HL-60 (cell line): Measurements from ENCODE around the gene GSTM2.

Source experiments
- CTCF ChIP-seq: IDR thresholded peaks from one replicate; pipeline ENCODE4 v1.5.1; 2011; ENCODE audit warnings: low read length, control low read depth, inconsistent platforms; ENCODE audit not compliant: insufficient read depth
- POLR2AphosphoS5 ChIP-seq: IDR thresholded peaks from 2 replicates; pipeline ENCODE4 v1.6.1; 2012; ENCODE audit warnings: low read depth
- REST ChIP-seq: IDR thresholded peaks from 2 replicates; pipeline ENCODE4 v1.6.1; 2012; ENCODE audit warnings: low read depth; ENCODE audit not compliant: insufficient replicate concordance

GRCh38 chr1:109657395-109657794 is 10.5 kb upstream of the GSTM2 start:
- TF ChIP-seq CTCF (no peak), REST (no peak), POLR2AphosphoS5 (no peak)
